GM18868 (cell line): ENCODE data around the gene THADA.

ENCODE experiments used
- ATAC-seq: cut with Tn5 transposase; IDR thresholded peaks from one replicate; pipeline ENCODE4 v1.9.1; 2021; ENCODE audit warnings: mild to moderate bottlenecking, moderate library complexity; ENCODE audit not compliant: unreplicated experiment

Gene THADA

GRCh38 chr2:43420389-43420801 lies 175.4 kb downstream of the THADA start:
- no peak for ATAC-seq

- ATAC-seq, result no peak
Measured at GRCh38 chr2:43419876-43420275, 176.0 kb downstream of the THADA start.

GRCh38 chr2:43419243-43419642 lies 176.6 kb downstream of the THADA start:
- no peak for ATAC-seq

GRCh38 chr2:43418680-43419079 lies 177.2 kb downstream of the THADA start:
- ATAC-seq, result no peak

- no peak for ATAC-seq
Measured at GRCh38 chr2:43417300-43417699, 178.5 kb downstream of the THADA start.

- no peak for ATAC-seq
Measured at GRCh38 chr2:43415592-43415991, 180.2 kb downstream of the THADA start.

- no peak for ATAC-seq
Measured at GRCh38 chr2:43414586-43415135, 181.2 kb downstream of the THADA start.

- no peak for ATAC-seq
Measured at GRCh38 chr2:43414033-43414432, 181.8 kb downstream of the THADA start.

GRCh38 chr2:43412114-43412753 lies 183.6 kb downstream of the THADA start:
- no peak for ATAC-seq

- no peak for ATAC-seq
Measured at GRCh38 chr2:43410055-43410604, 185.7 kb downstream of the THADA start.

GRCh38 chr2:43408407-43409160 lies 187.3 kb downstream of the THADA start:
- ATAC-seq, result peak; percentile 84

- ATAC-seq, result peak; percentile 70
Measured at GRCh38 chr2:43407935-43408334, 187.9 kb downstream of the THADA start.

GRCh38 chr2:43406651-43407279 lies 189.1 kb downstream of the THADA start:
- ATAC-seq, result no peak

- no peak for ATAC-seq
Measured at GRCh38 chr2:43405829-43406228, 190.0 kb downstream of the THADA start.

GRCh38 chr2:43402452-43402937 lies 193.3 kb downstream of the THADA start:
- ATAC-seq, result peak; percentile 62

GRCh38 chr2:43402002-43402401 lies 193.8 kb downstream of the THADA start:
- peak; percentile 86 for ATAC-seq

- no peak for ATAC-seq
Measured at GRCh38 chr2:43400508-43400907, 195.3 kb downstream of the THADA start.

GRCh38 chr2:43399515-43400264 lies 196.1 kb downstream of the THADA start:
- no peak for ATAC-seq

GRCh38 chr2:43399098-43399497 lies 196.7 kb downstream of the THADA start:
- no peak for ATAC-seq

- ATAC-seq, result no peak
Measured at GRCh38 chr2:43397821-43398220, 198.0 kb downstream of the THADA start.

- ATAC-seq, result no peak
Measured at GRCh38 chr2:43397411-43397810, 198.4 kb downstream of the THADA start.
